ENCODE data around the gene EID2B. TPM values are rescaled to one million over a fixed set of nuclear protein-coding genes. Genes with fewer than 3 reads are reported as not detected.

Gene EID2B
- total RNA-seq, 1 experiment from 2014 or later, result 3.4 TPM

DNA sequence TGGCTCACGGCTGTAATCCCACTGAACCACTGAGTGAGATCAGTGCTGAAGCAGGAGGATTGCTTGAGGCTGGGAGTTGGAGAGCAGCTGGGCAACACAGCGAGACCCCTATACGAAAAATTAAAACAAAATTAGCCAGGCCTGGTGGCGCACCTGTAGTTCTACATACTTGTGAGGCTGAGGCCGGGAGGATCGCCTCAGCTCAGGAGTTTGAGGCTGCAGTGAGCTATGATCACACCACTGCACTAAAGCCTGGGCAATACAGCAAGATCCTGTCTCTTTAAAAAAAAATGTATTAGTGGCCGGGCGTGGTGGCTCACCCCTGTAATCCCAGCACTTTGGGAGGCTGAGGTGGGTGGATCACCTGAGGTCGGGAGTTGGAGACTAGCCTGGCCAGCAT is 24.0 kb downstream of the EID2B start:
- CTCF ChIA-PET, result no interaction called here
- peaks cover 5% of the 10 kb centered on the region for H3K4me1 ChIP-seq (ENCODE audit: insufficient read depth, low read length, poor library complexity, severe bottlenecking)
- no TSS peak for BruUV-seq (replicated peaks)
- H3K4me3 ChIP-seq (ENCODE audit: low read depth, low read length, poor library complexity, severe bottlenecking), result no peak overlapping the region
- intact Hi-C loops (cut with micrococcal nuclease; ENCODE audit: unreplicated experiment), result no loop called here
- DNase-seq (ENCODE audit: low spot score), result no peak
- H3K27ac ChIP-seq (ENCODE audit: low read depth, low read length, poor library complexity, severe bottlenecking), result no peak overlapping the region
- no peaks in the 10 kb centered on the region for H3K9me3 ChIP-seq (ENCODE audit: low read depth, low read length, poor library complexity, severe bottlenecking)
- POLR2A ChIA-PET (ENCODE audit: low non-redundant PET), result no interaction called here
- TF ChIP-seq, protein P1, sequence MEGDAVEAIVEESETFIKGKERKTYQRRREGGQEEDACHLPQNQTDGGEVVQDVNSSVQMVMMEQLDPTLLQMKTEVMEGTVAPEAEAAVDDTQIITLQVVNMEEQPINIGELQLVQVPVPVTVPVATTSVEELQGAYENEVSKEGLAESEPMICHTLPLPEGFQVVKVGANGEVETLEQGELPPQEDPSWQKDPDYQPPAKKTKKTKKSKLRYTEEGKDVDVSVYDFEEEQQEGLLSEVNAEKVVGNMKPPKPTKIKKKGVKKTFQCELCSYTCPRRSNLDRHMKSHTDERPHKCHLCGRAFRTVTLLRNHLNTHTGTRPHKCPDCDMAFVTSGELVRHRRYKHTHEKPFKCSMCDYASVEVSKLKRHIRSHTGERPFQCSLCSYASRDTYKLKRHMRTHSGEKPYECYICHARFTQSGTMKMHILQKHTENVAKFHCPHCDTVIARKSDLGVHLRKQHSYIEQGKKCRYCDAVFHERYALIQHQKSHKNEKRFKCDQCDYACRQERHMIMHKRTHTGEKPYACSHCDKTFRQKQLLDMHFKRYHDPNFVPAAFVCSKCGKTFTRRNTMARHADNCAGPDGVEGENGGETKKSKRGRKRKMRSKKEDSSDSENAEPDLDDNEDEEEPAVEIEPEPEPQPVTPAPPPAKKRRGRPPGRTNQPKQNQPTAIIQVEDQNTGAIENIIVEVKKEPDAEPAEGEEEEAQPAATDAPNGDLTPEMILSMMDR (conservative IDR thresholded peaks at IDR 0.05; ENCODE audit: low read depth, low read length), result no peak
- no peak for TF ChIP-seq EZH2 (IDR thresholded peaks at IDR 0.05; ENCODE audit: borderline replicate concordance, low read depth, low read length, poor library complexity, severe bottlenecking)
- H3K36me3 ChIP-seq (ENCODE audit: insufficient read depth, low read length, poor library complexity, severe bottlenecking), result no peaks in the 10 kb centered on the region
- H3K27me3 ChIP-seq (replicated peaks; ENCODE audit: insufficient read depth, low read depth, low read length, poor library complexity), result peaks cover 28% of the 10 kb centered on the region

DNA sequence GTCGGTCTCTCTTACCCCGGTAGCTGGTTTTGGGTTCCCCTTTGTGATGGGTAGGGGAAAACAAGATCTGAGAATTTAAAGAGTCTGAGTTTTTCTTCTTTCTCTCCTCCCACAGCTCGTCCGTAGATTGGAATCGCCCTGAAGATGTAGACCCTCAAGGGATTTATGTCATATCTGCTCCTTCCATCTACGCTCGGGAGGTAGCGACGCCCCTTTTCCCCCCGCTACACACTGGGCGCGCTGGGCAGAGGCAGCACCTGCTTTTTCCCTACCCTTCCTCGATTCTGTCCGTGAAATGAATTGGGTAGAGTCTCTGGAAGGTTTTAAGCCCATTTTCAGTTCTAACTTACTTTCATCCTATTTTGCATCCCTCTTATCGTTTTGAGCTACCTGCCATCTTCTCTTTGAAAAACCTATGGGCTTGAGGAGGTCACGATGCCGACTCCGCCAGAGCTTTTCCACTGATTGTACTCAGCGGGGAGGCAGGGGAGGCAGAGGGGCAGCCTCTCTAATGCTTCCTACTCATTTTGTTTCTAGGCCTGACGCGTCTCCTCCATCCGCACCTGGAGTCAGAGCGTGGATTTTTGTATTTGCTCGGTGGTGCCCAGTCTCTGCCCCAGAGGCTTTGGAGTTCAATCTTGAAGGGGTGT is 24.8 kb downstream of the EID2B start:
- TF ChIP-seq, protein P1 (conservative IDR thresholded peaks at IDR 0.05; ENCODE audit: low read depth, low read length), result no peak
- no peak for TF ChIP-seq EZH2 (IDR thresholded peaks at IDR 0.05; ENCODE audit: borderline replicate concordance, low read depth, low read length, poor library complexity, severe bottlenecking)
- BruUV-seq (replicated peaks), result no TSS peak
- Histone ChIP-seq H3K9me3 (ENCODE audit: low read depth, low read length, poor library complexity, severe bottlenecking) (no peaks in the 10 kb centered on the region), H3K4me3 (ENCODE audit: low read depth, low read length, poor library complexity, severe bottlenecking) (peak overlapping the region; percentile 45), H3K27ac (ENCODE audit: low read depth, low read length, poor library complexity, severe bottlenecking) (no peak overlapping the region), H3K36me3 (ENCODE audit: insufficient read depth, low read length, poor library complexity, severe bottlenecking) (no peaks in the 10 kb centered on the region), H3K4me1 (ENCODE audit: insufficient read depth, low read length, poor library complexity, severe bottlenecking) (peaks cover 5% of the 10 kb centered on the region), H3K27me3 (replicated peaks; ENCODE audit: insufficient read depth, low read depth, low read length, poor library complexity) (peaks cover 21% of the 10 kb centered on the region)
- ChIA-PET CTCF (no interaction called here), POLR2A (ENCODE audit: low non-redundant PET) (interaction anchor here (0.7 kb wide), 1 partner anchor 80 kb away, joined by 3 read pairs; no protein-coding TSS in a partner anchor)
- intact Hi-C loops (cut with micrococcal nuclease; ENCODE audit: unreplicated experiment), result no loop called here
- no peak for DNase-seq (ENCODE audit: low spot score)

DNA sequence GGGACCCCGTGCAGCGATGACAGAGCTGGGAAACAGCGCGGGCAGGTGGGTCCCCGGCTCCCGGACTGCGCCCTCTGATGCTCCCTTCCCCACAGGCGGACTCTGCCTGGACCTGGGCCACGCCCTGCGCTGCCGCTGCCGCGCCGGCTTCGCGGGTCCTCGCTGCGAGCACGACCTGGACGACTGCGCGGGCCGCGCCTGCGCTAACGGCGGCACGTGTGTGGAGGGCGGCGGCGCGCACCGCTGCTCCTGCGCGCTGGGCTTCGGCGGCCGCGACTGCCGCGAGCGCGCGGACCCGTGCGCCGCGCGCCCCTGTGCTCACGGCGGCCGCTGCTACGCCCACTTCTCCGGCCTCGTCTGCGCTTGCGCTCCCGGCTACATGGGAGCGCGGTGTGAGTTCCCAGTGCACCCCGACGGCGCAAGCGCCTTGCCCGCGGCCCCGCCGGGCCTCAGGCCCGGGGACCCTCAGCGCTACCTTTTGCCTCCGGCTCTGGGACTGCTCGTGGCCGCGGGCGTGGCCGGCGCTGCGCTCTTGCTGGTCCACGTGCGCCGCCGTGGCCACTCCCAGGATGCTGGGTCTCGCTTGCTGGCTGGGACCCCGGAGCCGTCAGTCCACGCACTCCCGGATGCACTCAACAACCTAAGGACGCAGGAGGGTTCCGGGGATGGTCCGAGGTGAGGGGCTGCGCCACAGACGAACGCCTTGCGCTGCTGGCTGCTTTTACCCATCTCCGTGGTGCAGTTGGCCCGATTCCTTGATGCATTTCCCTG is 25.5 kb downstream of the EID2B start:
- H3K9me3 ChIP-seq (ENCODE audit: low read depth, low read length, poor library complexity, severe bottlenecking), result no peaks in the 10 kb centered on the region
- ChIA-PET CTCF (no interaction called here), POLR2A (ENCODE audit: low non-redundant PET) (no interaction called here)
- DNase-seq (ENCODE audit: low spot score), result peak; percentile 85
- H3K27me3 ChIP-seq (replicated peaks; ENCODE audit: insufficient read depth, low read depth, low read length, poor library complexity), result peaks cover 21% of the 10 kb centered on the region
- H3K27ac ChIP-seq (ENCODE audit: low read depth, low read length, poor library complexity, severe bottlenecking), result no peak overlapping the region
- H3K4me3 ChIP-seq (ENCODE audit: low read depth, low read length, poor library complexity, severe bottlenecking), result peak overlapping the region; percentile 45
- intact Hi-C loops (cut with micrococcal nuclease; ENCODE audit: unreplicated experiment), result no loop called here
- H3K36me3 ChIP-seq (ENCODE audit: insufficient read depth, low read length, poor library complexity, severe bottlenecking), result no peaks in the 10 kb centered on the region
- TF ChIP-seq, protein P1 (conservative IDR thresholded peaks at IDR 0.05; ENCODE audit: low read depth, low read length), result no peak
- TF ChIP-seq EZH2 (IDR thresholded peaks at IDR 0.05; ENCODE audit: borderline replicate concordance, low read depth, low read length, poor library complexity, severe bottlenecking), result no peak
- H3K4me1 ChIP-seq (ENCODE audit: insufficient read depth, low read length, poor library complexity, severe bottlenecking), result peaks cover 5% of the 10 kb centered on the region
- BruUV-seq (replicated peaks), result no TSS peak

All from A673 (cell line).